ENCODE results near the gene ARID2.

DNA sequence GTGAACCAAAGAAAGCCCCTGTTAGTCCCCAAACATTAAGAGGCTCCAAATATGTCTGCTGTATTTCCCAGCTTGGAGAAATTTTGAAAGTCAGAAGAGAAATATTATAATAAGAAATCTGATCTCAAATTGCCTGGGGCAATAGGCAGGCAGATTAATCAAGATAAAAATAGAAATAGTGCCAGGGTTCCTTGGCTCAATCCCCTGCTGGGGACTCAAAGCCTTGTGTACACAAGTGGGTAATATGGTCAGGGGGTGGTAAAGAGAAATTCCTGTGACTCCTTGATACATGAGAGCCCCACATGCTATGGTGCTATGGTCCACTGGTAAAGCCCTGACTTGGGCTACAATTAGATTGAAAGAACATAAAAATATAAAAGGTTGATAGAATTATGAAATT is 41.3 kb upstream of the ARID2 start:
- TF ChIP-seq, protein P1, sequence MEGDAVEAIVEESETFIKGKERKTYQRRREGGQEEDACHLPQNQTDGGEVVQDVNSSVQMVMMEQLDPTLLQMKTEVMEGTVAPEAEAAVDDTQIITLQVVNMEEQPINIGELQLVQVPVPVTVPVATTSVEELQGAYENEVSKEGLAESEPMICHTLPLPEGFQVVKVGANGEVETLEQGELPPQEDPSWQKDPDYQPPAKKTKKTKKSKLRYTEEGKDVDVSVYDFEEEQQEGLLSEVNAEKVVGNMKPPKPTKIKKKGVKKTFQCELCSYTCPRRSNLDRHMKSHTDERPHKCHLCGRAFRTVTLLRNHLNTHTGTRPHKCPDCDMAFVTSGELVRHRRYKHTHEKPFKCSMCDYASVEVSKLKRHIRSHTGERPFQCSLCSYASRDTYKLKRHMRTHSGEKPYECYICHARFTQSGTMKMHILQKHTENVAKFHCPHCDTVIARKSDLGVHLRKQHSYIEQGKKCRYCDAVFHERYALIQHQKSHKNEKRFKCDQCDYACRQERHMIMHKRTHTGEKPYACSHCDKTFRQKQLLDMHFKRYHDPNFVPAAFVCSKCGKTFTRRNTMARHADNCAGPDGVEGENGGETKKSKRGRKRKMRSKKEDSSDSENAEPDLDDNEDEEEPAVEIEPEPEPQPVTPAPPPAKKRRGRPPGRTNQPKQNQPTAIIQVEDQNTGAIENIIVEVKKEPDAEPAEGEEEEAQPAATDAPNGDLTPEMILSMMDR (IDR thresholded peaks at IDR 0.05): no peak
- no peak for TF ChIP-seq POLR2A (IDR thresholded peaks at IDR 0.05)
- no peak for TF ChIP-seq EP300 (IDR thresholded peaks at IDR 0.05)
